ENCODE results near the gene RAB2B. TPM values are rescaled to one million over a fixed set of nuclear protein-coding genes. Genes with fewer than 3 reads are reported as not detected.

RAB2B gene
- total RNA-seq, 1 experiment from 2014 or later: 22.8 TPM

DNA sequence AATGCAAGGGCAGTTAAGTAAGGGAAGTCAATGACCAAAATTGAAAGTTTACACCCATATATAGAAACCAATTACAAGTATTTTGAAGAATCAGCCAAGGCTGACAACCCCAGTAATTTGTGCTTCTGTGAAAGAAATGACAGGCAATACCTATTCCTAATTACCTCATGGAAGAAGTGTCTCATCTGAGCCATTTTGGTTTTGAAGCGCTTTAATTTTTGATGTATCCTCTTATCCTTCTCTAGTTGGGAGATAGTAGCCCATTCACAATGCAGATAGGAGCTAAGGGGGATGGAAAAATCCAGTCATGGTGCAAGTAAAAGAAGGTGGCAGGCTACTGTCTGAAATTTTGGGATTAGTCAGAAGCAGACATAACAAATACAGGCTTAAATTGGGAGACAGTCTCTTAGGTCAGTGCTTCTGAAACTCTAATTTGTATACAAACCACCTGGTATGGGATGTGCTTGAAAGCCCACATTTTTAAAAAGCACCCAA is 62.6 kb downstream of the RAB2B start:
- Mint-ChIP-seq H3K36me3 (ENCODE audit: insufficient read depth, unreplicated experiment) (peaks cover 99% of the 10 kb centered on the region), H3K9me3 (ENCODE audit: unreplicated experiment) (no peaks in the 10 kb centered on the region), H3K27ac (ENCODE audit: low read depth, unreplicated experiment) (no peak overlapping the region), H3K4me3 (ENCODE audit: unreplicated experiment) (no peak overlapping the region), H3K27me3 (ENCODE audit: insufficient read depth, unreplicated experiment) (no peaks in the 10 kb centered on the region), H3K4me1 (ENCODE audit: insufficient read depth, unreplicated experiment) (peaks cover 2% of the 10 kb centered on the region)
- no peak for DNase-seq (ENCODE audit: unreplicated experiment)
- CTCF ChIA-PET: interaction anchor here (0.6 kb wide), 1 partner anchor 1060 kb away, joined by 3 read pairs; no protein-coding TSS in a partner anchor
- POLR2A ChIA-PET: interaction anchor here (1.9 kb wide), 1 partner anchor 30 kb away, joined by 8 read pairs; the partner anchor contains the start of gene SUPT16H
- TF ChIP-seq, protein P1, sequence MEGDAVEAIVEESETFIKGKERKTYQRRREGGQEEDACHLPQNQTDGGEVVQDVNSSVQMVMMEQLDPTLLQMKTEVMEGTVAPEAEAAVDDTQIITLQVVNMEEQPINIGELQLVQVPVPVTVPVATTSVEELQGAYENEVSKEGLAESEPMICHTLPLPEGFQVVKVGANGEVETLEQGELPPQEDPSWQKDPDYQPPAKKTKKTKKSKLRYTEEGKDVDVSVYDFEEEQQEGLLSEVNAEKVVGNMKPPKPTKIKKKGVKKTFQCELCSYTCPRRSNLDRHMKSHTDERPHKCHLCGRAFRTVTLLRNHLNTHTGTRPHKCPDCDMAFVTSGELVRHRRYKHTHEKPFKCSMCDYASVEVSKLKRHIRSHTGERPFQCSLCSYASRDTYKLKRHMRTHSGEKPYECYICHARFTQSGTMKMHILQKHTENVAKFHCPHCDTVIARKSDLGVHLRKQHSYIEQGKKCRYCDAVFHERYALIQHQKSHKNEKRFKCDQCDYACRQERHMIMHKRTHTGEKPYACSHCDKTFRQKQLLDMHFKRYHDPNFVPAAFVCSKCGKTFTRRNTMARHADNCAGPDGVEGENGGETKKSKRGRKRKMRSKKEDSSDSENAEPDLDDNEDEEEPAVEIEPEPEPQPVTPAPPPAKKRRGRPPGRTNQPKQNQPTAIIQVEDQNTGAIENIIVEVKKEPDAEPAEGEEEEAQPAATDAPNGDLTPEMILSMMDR (IDR thresholded peaks at IDR 0.05; ENCODE audit: unreplicated experiment): no peak
- BruUV-seq (replicated peaks): no TSS peak
- intact Hi-C loops (cut with micrococcal nuclease): no loop called here

Other genes starting within 250 kb of the RAB2B start
- gene HNRNPC, start 207.5 kb downstream of the RAB2B start, total RNA-seq (2022): 882 and 1,027 TPM in 2 replicates
- gene RPGRIP1, start 196.9 kb downstream of the RAB2B start, total RNA-seq (2022): not detected in 2 replicates
- 97.0 and 98.3 TPM in 2 replicates for gene SUPT16H, start 92.9 kb downstream of the RAB2B start, total RNA-seq (2022)
- 70.7 and 78.1 TPM in 2 replicates for gene CHD8, start 20.8 kb downstream of the RAB2B start, total RNA-seq (2022)
- 84.1 and 105 TPM in 2 replicates for gene TOX4, start 236 bp upstream of the RAB2B start, total RNA-seq (2022)
- gene METTL3, start 34.4 kb upstream of the RAB2B start, total RNA-seq (2022): 36.4 and 46.7 TPM in 2 replicates
- 0.05 and 0.09 TPM in 2 replicates for gene SALL2, start 49.4 kb upstream of the RAB2B start, total RNA-seq (2022)
- gene OR10G3, start 103.1 kb upstream of the RAB2B start, total RNA-seq (2022): not detected in 2 replicates
- gene OR10G2, start 158.0 kb upstream of the RAB2B start, total RNA-seq (2022): not detected in 2 replicates
- gene OR4E2, start 176.9 kb upstream of the RAB2B start, total RNA-seq (2022): not detected in 2 replicates
- gene OR4E1, start 196.9 kb upstream of the RAB2B start, total RNA-seq (2022): not detected in 2 replicates